ENCODE data around the gene OR14J1.
"Not testable (repeated sequence)": the region's sequence is repeated elsewhere in the genome, so short reads cannot be mapped to it uniquely, and the experiment has no call there.

GRCh38 chr6:29323332-29323731 is 21.8 kb downstream of the OR14J1 start:
- TF ChIP-seq, protein P1, sequence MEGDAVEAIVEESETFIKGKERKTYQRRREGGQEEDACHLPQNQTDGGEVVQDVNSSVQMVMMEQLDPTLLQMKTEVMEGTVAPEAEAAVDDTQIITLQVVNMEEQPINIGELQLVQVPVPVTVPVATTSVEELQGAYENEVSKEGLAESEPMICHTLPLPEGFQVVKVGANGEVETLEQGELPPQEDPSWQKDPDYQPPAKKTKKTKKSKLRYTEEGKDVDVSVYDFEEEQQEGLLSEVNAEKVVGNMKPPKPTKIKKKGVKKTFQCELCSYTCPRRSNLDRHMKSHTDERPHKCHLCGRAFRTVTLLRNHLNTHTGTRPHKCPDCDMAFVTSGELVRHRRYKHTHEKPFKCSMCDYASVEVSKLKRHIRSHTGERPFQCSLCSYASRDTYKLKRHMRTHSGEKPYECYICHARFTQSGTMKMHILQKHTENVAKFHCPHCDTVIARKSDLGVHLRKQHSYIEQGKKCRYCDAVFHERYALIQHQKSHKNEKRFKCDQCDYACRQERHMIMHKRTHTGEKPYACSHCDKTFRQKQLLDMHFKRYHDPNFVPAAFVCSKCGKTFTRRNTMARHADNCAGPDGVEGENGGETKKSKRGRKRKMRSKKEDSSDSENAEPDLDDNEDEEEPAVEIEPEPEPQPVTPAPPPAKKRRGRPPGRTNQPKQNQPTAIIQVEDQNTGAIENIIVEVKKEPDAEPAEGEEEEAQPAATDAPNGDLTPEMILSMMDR (IDR thresholded peaks at IDR 0.05), result not testable (repeated sequence)
- not testable (repeated sequence) for TF ChIP-seq POLR2A (IDR thresholded peaks at IDR 0.05)
